Uterus (tissue), 4 donors: ENCODE data around the gene EPHB2. TPM values are rescaled to one million over a fixed set of nuclear protein-coding genes. Genes with fewer than 3 reads are reported as not detected.

Source experiments
- DNase-seq, 2 donors: peaks; one replicate each; pipeline ENCODE4 v3.0.0-alpha.2; 2019 to 2020
- H3K27ac ChIP-seq, 2 donors: fragments of 200-600 bp; sonication (generic); 1 replicate in 1 of 2; 2 replicates in 1 of 2; pipeline ENCODE4 v1.5.1; 2016 to 2018
- H3K27me3 ChIP-seq, 2 donors: fragments of 200-600 bp; sonication (generic); one replicate each; pipeline ENCODE4 v1.5.1; 2018 to 2019; ENCODE audit warnings: control low read depth in 1 of 2
- H3K36me3 ChIP-seq, 2 donors: fragments of 200-600 bp; sonication (generic); one replicate each; pipeline ENCODE4 v1.5.1; 2019; ENCODE audit warnings: control low read depth in 1 of 2
- H3K4me1 ChIP-seq, 2 donors: fragments of 200-600 bp; sonication (generic); one replicate each; pipeline ENCODE4 v1.5.1; 2018 to 2019; ENCODE audit warnings: control low read depth in 1 of 2
- H3K4me3 ChIP-seq, 2 donors: fragments of 200-600 bp; sonication (generic); 1 replicate in 1 of 2; 2 replicates in 1 of 2; pipeline ENCODE4 v1.5.1; 2018 to 2019; ENCODE audit warnings: mild to moderate bottlenecking in 1 of 2
- H3K9me3 ChIP-seq, 2 donors: fragments of 200-600 bp; sonication (generic); one replicate each; pipeline ENCODE4 v1.5.1; 2019; ENCODE audit warnings: control low read depth in 1 of 2
- POLR2A ChIP-seq, 2 donors: fragments of 450-650 bp; IDR thresholded peaks; one replicate each; pipeline ENCODE4 v1.6.1; 2016; ENCODE audit warnings: antibody characterized with exemption in 2 of 2, mild to moderate bottlenecking in 1 of 2, moderate library complexity in 1 of 2
- intact Hi-C: fragments of 100-400 bp; cut with DNase I; formaldehyde crosslinking; loops from one replicate; pipeline ENCODE4 v1.15.1; 2023; ENCODE audit warnings: low total_unique reads
- total RNA-seq, 4 donors: library from RNA; depleted of rRNA in 3 of 4; stranded (reverse); fragments of >200 nt in 3 of 4; gene quantifications; one replicate each; pipeline versions ENCODE4 v1.1.0 to v1.2.4, GENCODE V29; 2014 to 2023
- TF ChIP-seq, protein P1 (sequence below), 4 experiments: fragments of 200-600 bp in 2 of 4; fragments of 450-650 bp in 2 of 4; sonication (generic) in 2 of 4; IDR thresholded peaks; one replicate each; pipeline ENCODE4 v1.5.1; 2016 to 2019; ENCODE audit warnings: antibody characterized with exemption in 4 of 4, mild to moderate bottlenecking in 2 of 4, moderate library complexity in 1 of 4
- donor health status: DM: yes; HTN: yes; CAD: no.

Gene EPHB2
- total RNA-seq, 4 donors from 2014 or later, result under 0.01 to 49.6 (median 2.2) TPM

DNA sequence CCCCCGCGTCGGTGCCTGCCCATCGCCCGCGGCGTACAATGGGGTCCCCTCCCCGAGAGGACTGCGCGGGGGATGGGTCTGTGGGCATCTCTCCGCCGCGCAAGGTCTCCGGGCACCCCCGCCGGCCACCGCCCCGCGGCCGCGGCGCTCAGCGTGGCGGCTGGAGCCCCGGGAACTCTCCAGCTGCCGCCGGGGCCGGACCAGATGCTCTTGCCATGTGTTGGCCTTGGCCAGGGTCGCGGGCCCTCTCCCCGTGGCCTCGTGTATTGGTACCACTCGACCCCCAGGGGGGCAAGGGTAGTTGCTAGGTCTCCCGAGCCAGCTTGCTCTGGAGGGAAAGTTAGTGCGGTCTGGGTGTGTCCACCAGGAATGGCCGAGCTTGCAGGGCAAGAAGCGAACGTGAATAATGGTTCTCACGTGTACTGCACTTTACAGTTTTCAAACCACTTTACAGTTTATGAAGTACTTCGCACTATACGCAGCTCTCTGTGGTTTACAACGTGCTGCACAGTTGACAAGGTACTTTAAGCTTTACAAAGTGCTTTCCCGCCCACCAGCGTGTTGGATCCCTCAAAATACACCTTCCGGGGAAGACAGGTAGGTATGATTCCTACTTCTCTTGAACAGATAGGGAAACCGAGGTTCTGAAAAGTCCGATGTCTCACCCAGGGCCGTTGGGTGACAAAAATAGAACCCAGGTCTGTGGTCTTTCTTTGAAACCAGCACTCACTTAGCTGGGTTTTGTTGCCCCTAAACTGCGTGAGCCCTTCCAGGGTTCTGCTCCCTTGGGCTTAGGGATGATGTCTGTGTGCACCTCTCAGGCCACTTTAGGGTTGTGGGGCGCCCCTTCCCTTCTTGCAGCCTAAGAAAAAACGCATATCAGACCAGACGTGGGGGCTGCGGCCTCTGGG lies 1.2 kb downstream of the EPHB2 start:
- H3K27me3 ChIP-seq, result peaks cover 0 to 3% of the 10 kb centered on the region in 2 donors
- DNase-seq, result no peak
- no peaks in the 10 kb centered on the region for H3K9me3 ChIP-seq
- TF ChIP-seq POLR2A (IDR thresholded peaks at IDR 0.05), result no peak
- TF ChIP-seq, protein P1, sequence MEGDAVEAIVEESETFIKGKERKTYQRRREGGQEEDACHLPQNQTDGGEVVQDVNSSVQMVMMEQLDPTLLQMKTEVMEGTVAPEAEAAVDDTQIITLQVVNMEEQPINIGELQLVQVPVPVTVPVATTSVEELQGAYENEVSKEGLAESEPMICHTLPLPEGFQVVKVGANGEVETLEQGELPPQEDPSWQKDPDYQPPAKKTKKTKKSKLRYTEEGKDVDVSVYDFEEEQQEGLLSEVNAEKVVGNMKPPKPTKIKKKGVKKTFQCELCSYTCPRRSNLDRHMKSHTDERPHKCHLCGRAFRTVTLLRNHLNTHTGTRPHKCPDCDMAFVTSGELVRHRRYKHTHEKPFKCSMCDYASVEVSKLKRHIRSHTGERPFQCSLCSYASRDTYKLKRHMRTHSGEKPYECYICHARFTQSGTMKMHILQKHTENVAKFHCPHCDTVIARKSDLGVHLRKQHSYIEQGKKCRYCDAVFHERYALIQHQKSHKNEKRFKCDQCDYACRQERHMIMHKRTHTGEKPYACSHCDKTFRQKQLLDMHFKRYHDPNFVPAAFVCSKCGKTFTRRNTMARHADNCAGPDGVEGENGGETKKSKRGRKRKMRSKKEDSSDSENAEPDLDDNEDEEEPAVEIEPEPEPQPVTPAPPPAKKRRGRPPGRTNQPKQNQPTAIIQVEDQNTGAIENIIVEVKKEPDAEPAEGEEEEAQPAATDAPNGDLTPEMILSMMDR (IDR thresholded peaks at IDR 0.05), result no peak
- H3K27ac ChIP-seq, result no peak overlapping the region
- intact Hi-C loops, result no loop called here
- peaks cover 0 to 15% of the 10 kb centered on the region in 2 donors for H3K4me1 ChIP-seq
- no peaks in the 10 kb centered on the region for H3K36me3 ChIP-seq
- peak overlapping the region in 1 of 2 donors; percentile 46 for H3K4me3 ChIP-seq

DNA sequence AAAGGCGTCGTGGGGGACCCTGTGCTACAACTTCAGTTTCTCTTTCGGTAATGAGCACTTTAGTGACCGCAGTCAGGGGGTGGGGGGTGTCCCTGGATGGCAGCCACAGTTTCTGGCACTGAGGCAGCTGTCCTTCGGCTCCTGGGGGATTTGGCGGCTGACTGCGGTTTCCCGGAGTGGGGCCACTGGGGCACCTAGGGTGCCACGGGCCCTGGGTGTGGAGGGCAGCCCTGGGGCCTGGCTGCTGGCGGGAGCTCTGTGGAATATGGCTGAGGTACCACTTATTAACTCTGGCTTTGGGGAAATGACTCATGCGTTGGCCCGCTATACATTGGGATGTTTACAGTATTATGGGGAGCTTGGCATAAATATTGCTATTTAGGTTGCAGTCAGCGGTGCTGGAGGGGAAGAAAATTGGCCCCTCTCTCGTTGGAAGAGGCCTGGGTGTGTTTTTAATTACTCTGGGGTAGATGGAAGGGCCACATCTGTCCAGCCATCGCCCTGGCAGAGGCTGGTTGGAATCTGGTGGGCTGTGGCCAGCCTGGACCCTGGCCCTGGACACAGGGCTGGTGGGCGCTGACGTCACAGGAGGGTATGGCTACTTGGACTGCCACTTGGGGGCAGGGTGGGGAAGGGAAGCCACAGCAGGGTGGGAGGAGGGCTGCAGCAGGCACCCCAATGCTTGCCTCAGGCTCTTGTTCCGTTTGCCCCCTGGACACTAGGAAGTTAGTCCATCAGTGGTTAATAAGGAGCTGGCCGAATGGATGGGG lies 2.0 kb downstream of the EPHB2 start:
- no peak for DNase-seq
- H3K9me3 ChIP-seq, result no peaks in the 10 kb centered on the region
- no peaks in the 10 kb centered on the region for H3K36me3 ChIP-seq
- no peak overlapping the region for H3K27ac ChIP-seq
- H3K4me1 ChIP-seq, result peaks cover 0 to 15% of the 10 kb centered on the region in 2 donors
- H3K4me3 ChIP-seq, result no peak overlapping the region
- TF ChIP-seq, protein P1 (IDR thresholded peaks at IDR 0.05), result no peak
- no peak for TF ChIP-seq POLR2A (IDR thresholded peaks at IDR 0.05)
- peaks cover 0 to 3% of the 10 kb centered on the region in 2 donors for H3K27me3 ChIP-seq
- intact Hi-C loops, result no loop called here

DNA sequence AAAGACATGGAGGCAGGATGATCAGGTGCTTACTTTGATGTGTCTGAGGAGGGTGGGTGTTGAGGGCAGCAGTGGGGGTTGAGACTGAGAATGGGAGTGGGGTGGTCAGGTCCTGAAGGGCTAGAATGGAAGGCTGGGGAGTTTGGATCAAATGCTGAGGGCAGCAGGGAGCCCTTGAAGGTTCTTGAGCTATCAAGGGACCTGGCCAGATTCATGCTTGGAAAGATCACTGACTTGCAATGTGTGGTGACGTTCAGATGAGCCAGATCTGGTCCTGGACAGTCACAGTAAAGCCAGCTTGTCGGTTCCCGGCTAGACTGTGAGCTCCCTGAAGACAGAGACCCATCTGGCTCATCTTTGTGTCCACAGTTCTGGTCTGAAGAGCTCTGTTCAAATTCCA lies 3.8 kb downstream of the EPHB2 start:
- peaks cover 0 to 3% of the 10 kb centered on the region in 2 donors for H3K27me3 ChIP-seq

DNA sequence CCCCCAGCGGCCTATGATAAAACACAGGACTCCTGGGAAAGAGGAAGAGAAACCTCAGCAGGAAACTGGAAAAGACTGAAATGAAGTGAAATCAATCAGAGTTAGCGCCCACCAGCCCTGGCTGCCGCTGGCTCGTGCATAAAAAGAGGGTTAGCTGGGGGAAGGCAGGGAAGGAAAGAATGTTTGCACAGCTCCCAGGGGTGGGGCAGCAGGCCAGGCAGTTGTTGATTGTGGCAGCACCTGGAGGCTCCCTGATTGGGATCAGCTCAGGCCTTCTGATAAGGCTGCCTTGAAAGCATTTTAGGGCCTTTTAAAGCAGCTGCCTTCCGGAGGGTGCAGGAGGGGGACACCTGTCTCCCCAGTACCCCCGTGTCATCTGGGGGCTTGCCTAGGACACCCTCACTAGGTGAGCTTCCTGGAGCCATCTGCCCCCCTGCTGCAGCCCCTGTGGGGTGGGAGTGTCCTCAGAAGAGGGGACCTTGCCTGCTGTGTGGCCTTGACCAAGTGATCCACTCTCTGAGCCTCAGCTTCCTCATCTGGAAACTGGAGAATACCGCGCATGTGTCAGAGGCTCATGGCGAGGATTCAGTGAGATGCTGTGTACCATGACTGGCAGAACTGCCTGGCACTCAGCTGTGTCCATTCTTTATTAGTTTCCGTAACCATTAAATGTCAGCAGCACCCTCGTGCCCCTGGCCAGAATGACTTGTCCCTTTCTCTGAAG lies 6.6 kb downstream of the EPHB2 start:
- no peak for DNase-seq
- intact Hi-C loops, result no loop called here
- no peak for TF ChIP-seq POLR2A (IDR thresholded peaks at IDR 0.05)
- TF ChIP-seq, protein P1 (IDR thresholded peaks at IDR 0.05), result no peak
- H3K4me3 ChIP-seq, result no peak overlapping the region
- H3K4me1 ChIP-seq, result no peaks in the 10 kb centered on the region
- no peak overlapping the region for H3K27ac ChIP-seq
- no peaks in the 10 kb centered on the region for H3K9me3 ChIP-seq
- no peaks in the 10 kb centered on the region for H3K36me3 ChIP-seq
- no peaks in the 10 kb centered on the region for H3K27me3 ChIP-seq

More for the DNA sequence above, 3.8 kb downstream of the EPHB2 start:
- DNase-seq, result no peak
- Histone ChIP-seq H3K9me3 (no peaks in the 10 kb centered on the region), H3K36me3 (no peaks in the 10 kb centered on the region), H3K27ac (no peak overlapping the region), H3K4me1 (peaks cover 0 to 15% of the 10 kb centered on the region in 2 donors), H3K4me3 (no peak overlapping the region)
- intact Hi-C loops, result no loop called here
- TF ChIP-seq, protein P1 (IDR thresholded peaks at IDR 0.05), result no peak
- TF ChIP-seq POLR2A (IDR thresholded peaks at IDR 0.05), result no peak
